Measurements from ENCODE around the gene DGCR8. TPM values are rescaled to one million over a fixed set of nuclear protein-coding genes. Genes with fewer than 3 reads are reported as not detected.

Gene DGCR8
- total RNA-seq, 1 donor = 44.2 TPM

DNA sequence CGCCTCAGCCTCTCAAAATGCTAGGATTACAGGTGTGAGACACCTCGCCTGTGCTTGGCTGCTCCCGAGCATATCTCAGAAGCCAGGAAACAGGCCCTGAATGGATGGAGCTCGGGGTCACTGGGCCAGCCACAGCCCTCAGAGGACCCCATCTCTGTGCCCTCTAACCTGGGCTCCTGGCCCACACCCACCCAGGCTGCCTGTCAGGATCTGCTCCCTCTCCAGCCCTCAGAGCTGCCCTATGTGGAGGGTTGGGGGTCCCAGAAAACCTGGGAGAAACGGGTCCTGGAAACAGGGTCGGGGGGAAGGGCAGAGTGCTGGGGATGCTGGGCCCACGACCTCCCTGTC, 76.0 kb downstream of the DGCR8 start:
- H3K4me2 ChIP-seq (ENCODE audit: insufficient read depth, low read length) = no peak overlapping the region
- no peak overlapping the region for H3K27ac ChIP-seq (ENCODE audit: low read depth, low read length)
- H3K79me2 ChIP-seq (ENCODE audit: insufficient read depth, low read length) = no peaks in the 10 kb centered on the region
- H4K20me1 ChIP-seq (ENCODE audit: insufficient read depth, low read length) = peaks cover 10% of the 10 kb centered on the region
- H3K9me3 ChIP-seq (ENCODE audit: low read depth, low read length) = no peaks in the 10 kb centered on the region
- peaks cover 3% of the 10 kb centered on the region for H3K4me1 ChIP-seq (ENCODE audit: insufficient read depth, low read length)
- H3K4me3 ChIP-seq (ENCODE audit: insufficient read depth, low read length) = no peak overlapping the region
- H3K27me3 ChIP-seq (ENCODE audit: insufficient read depth, low read length) = no peaks in the 10 kb centered on the region
- H2AFZ ChIP-seq (ENCODE audit: low read length) = no peak overlapping the region
- no peak for DNase-seq (ENCODE audit: insufficient read length, low spot score, missing footprints)
- TF ChIP-seq, protein P1, sequence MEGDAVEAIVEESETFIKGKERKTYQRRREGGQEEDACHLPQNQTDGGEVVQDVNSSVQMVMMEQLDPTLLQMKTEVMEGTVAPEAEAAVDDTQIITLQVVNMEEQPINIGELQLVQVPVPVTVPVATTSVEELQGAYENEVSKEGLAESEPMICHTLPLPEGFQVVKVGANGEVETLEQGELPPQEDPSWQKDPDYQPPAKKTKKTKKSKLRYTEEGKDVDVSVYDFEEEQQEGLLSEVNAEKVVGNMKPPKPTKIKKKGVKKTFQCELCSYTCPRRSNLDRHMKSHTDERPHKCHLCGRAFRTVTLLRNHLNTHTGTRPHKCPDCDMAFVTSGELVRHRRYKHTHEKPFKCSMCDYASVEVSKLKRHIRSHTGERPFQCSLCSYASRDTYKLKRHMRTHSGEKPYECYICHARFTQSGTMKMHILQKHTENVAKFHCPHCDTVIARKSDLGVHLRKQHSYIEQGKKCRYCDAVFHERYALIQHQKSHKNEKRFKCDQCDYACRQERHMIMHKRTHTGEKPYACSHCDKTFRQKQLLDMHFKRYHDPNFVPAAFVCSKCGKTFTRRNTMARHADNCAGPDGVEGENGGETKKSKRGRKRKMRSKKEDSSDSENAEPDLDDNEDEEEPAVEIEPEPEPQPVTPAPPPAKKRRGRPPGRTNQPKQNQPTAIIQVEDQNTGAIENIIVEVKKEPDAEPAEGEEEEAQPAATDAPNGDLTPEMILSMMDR (IDR thresholded peaks at IDR 0.05; ENCODE audit: extremely low read depth, low read depth, low read length) = no peak
- H3K36me3 ChIP-seq (ENCODE audit: insufficient read depth, low read length) = no peaks in the 10 kb centered on the region

DNA sequence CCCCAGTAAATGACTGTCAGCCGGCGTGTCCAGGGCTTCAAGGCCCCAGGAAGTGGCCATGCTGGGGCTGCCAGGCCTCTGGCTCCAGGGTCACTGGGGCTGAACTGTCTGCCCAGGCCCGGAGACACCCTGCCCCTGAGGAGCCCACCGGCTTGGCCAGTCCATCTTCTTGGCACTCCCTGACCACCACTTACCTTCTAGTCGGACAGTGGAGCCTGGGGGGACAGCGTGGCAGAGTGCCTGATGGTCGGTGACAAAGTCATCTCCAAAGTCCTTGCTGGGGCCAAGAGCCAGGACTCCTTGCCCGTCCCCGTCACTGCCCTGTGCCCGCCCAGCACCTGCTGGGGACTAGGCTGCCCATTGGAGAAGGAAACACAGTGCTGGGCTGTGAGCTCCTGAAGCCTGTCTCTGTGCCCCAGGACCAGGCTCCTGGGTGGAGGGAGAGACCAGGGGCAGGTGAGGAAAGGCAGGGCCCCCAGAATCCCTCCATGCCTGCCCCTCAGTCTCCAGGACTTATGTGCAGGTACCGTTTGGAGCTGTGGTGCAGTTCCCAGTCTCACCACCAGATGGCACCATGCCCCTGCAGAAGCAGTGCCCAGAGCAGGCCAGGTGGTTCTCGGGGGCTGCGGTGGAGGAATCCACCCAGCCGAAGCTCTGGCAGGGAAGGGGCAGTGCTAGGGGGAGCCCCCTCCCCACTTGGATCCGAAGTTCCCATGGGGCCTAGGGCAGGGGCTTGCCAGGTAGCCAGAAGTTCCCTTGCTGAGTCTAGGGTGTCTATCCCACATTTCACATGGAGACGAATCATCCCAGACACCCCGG, 76.8 kb downstream of the DGCR8 start:
- Histone ChIP-seq H3K9me3 (ENCODE audit: low read depth, low read length) (no peaks in the 10 kb centered on the region), H3K27ac (ENCODE audit: low read depth, low read length) (no peak overlapping the region), H3K27me3 (ENCODE audit: insufficient read depth, low read length) (no peaks in the 10 kb centered on the region), H4K20me1 (ENCODE audit: insufficient read depth, low read length) (peaks cover 10% of the 10 kb centered on the region), H3K4me1 (ENCODE audit: insufficient read depth, low read length) (peaks cover 3% of the 10 kb centered on the region), H3K4me2 (ENCODE audit: insufficient read depth, low read length) (no peak overlapping the region), H3K4me3 (ENCODE audit: insufficient read depth, low read length) (no peak overlapping the region), H3K79me2 (ENCODE audit: insufficient read depth, low read length) (no peaks in the 10 kb centered on the region), H3K36me3 (ENCODE audit: insufficient read depth, low read length) (no peaks in the 10 kb centered on the region), H2AFZ (ENCODE audit: low read length) (no peak overlapping the region)
- TF ChIP-seq, protein P1 (IDR thresholded peaks at IDR 0.05; ENCODE audit: extremely low read depth, low read depth, low read length) = peak; percentile 93
- DNase-seq (ENCODE audit: insufficient read length, low spot score, missing footprints) = peak; percentile 97

DNA sequence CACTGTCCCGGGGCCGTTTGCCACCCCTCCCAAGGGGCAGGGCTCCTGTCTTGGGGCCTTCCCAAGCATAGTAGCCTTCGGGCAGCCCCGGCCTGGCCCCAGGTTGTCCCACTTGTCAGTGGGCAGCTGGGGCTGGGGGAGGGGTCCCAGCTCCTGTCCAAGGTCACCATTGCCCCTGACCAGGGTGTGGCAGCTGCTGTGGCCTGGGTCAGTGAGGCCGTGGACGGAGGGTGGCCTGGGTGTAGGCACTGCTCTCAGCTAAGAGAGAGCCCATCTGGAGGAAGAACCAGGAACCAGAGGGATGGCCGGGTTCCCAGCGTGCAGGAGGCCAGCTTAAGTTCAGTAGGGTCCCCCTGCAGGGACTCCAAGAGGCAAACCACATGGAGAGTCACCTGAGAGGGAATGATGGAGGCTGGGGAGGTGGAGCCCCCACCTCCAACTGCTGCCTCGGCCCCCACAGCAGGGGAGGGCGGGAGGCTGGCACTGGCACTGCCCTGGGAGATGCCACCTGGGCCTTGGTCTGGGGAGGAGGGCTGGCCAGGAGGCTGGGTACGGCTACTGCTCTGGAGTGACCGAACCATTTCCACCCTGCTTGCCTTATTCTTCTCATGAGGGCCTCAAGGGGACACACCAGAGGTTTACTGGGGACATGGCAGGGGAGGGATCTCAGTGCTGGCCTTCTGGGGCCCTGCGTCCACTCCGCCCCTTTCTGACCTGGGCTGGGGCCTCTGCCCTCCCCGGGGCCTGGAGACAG, 77.6 kb downstream of the DGCR8 start:
- H3K4me1 ChIP-seq (ENCODE audit: insufficient read depth, low read length) = peaks cover 3% of the 10 kb centered on the region
- H3K27ac ChIP-seq (ENCODE audit: low read depth, low read length) = no peak overlapping the region
- H3K27me3 ChIP-seq (ENCODE audit: insufficient read depth, low read length) = no peaks in the 10 kb centered on the region
- no peaks in the 10 kb centered on the region for H3K9me3 ChIP-seq (ENCODE audit: low read depth, low read length)
- H4K20me1 ChIP-seq (ENCODE audit: insufficient read depth, low read length) = peaks cover 10% of the 10 kb centered on the region
- DNase-seq (ENCODE audit: insufficient read length, low spot score, missing footprints) = no peak
- no peak overlapping the region for H3K4me2 ChIP-seq (ENCODE audit: insufficient read depth, low read length)
- H3K79me2 ChIP-seq (ENCODE audit: insufficient read depth, low read length) = no peaks in the 10 kb centered on the region
- H2AFZ ChIP-seq (ENCODE audit: low read length) = no peak overlapping the region
- H3K4me3 ChIP-seq (ENCODE audit: insufficient read depth, low read length) = no peak overlapping the region
- no peaks in the 10 kb centered on the region for H3K36me3 ChIP-seq (ENCODE audit: insufficient read depth, low read length)
- TF ChIP-seq, protein P1 (IDR thresholded peaks at IDR 0.05; ENCODE audit: extremely low read depth, low read depth, low read length) = no peak

DNA sequence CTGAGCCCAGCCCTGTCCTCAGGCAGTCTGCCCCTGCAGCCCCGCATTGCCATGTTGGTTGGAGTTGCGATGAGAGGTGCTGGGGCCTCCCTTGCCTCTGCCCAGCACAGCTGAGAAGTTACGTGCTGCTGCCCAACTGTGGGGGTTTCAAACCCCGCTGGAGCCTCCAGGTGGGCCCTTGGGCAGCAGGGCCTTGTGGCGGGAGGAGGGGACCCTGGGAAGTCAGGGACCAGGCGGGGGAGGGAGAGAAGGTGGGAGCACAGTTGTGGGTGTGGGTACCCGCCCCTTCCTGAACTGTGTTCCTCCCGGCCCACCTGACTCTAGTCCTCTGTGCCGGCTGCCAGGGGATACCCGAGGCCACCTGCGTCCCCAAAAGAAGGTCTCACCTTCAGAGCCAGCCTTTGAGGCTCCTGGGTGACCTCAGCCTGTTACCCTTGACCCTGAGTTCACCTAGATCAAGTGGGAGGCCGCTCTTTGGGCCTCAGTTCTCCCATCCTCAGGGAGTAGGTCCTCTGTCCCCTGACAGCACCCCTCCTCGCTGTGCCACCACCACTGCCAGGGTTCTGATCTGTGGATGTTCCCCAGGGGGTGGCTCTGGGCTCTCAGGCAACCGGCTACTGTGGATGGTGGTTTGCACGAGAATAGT, 78.5 kb downstream of the DGCR8 start:
- Histone ChIP-seq H4K20me1 (ENCODE audit: insufficient read depth, low read length) (peaks cover 10% of the 10 kb centered on the region), H3K4me2 (ENCODE audit: insufficient read depth, low read length) (no peak overlapping the region), H3K27ac (ENCODE audit: low read depth, low read length) (no peak overlapping the region), H3K4me3 (ENCODE audit: insufficient read depth, low read length) (no peak overlapping the region), H3K27me3 (ENCODE audit: insufficient read depth, low read length) (no peaks in the 10 kb centered on the region), H3K9me3 (ENCODE audit: low read depth, low read length) (no peaks in the 10 kb centered on the region), H3K36me3 (ENCODE audit: insufficient read depth, low read length) (no peaks in the 10 kb centered on the region), H3K79me2 (ENCODE audit: insufficient read depth, low read length) (no peaks in the 10 kb centered on the region), H3K4me1 (ENCODE audit: insufficient read depth, low read length) (peaks cover 3% of the 10 kb centered on the region), H2AFZ (ENCODE audit: low read length) (no peak overlapping the region)
- TF ChIP-seq, protein P1 (IDR thresholded peaks at IDR 0.05; ENCODE audit: extremely low read depth, low read depth, low read length) = no peak
- DNase-seq (ENCODE audit: insufficient read length, low spot score, missing footprints) = no peak

Data from osteoblast (primary cell).